NCI-H2196 treated with DMSO at 0.1 percent for 48 hours (cell line): ENCODE results near the gene RALGPS2.
"Not testable (repeated sequence)": the region's sequence is repeated elsewhere in the genome, so short reads cannot be mapped to it uniquely, and the experiment has no call there.

Experiments used
- DNase-seq: peaks from one replicate; lab custom pipeline; 2025; ENCODE audit not compliant: unreplicated experiment; lab: John Stamatoyannopoulos, UW

The RALGPS2 gene

GRCh38 chr1:178724376-178724727 is 692 bp upstream of the RALGPS2 start:
- DNase-seq, result no peak

GRCh38 chr1:178725466-178726086 is 532 bp downstream of the RALGPS2 start:
- peak; percentile 22 for DNase-seq

GRCh38 chr1:178726087-178726517 is 1.1 kb downstream of the RALGPS2 start:
- DNase-seq, result peak; percentile 81

- DNase-seq, result no peak
These were observed 1.5 kb downstream of the RALGPS2 start for GRCh38 chr1:178726545-178726944.

- no peak for DNase-seq
These were observed 2.2 kb downstream of the RALGPS2 start for GRCh38 chr1:178727014-178727895.

GRCh38 chr1:178733972-178734371 is 8.9 kb downstream of the RALGPS2 start:
- no peak for DNase-seq

GRCh38 chr1:178738780-178739179 is 13.7 kb downstream of the RALGPS2 start:
- no peak for DNase-seq

- no peak for DNase-seq
These were observed 14.4 kb downstream of the RALGPS2 start for GRCh38 chr1:178739285-178740045.

GRCh38 chr1:178740491-178740890 is 15.4 kb downstream of the RALGPS2 start:
- DNase-seq, result no peak

GRCh38 chr1:178740924-178741323 is 15.9 kb downstream of the RALGPS2 start:
- DNase-seq, result no peak

GRCh38 chr1:178743801-178744200 is 18.8 kb downstream of the RALGPS2 start:
- no peak for DNase-seq

- DNase-seq, result no peak
These were observed 20.2 kb downstream of the RALGPS2 start for GRCh38 chr1:178745260-178745659.

- DNase-seq, result no peak
These were observed 21.3 kb downstream of the RALGPS2 start for GRCh38 chr1:178746345-178746744.

- DNase-seq, result not testable (repeated sequence)
These were observed 22.3 kb downstream of the RALGPS2 start for GRCh38 chr1:178747361-178747760.

- DNase-seq, result no peak
These were observed 24.6 kb downstream of the RALGPS2 start for GRCh38 chr1:178749581-178750166.

GRCh38 chr1:178751046-178751445 is 26.0 kb downstream of the RALGPS2 start:
- no peak for DNase-seq

- no peak for DNase-seq
These were observed 27.8 kb downstream of the RALGPS2 start for GRCh38 chr1:178752891-178753290.

GRCh38 chr1:178754655-178755256 is 29.7 kb downstream of the RALGPS2 start:
- DNase-seq, result not testable (repeated sequence)

GRCh38 chr1:178768423-178768822 is 43.4 kb downstream of the RALGPS2 start:
- DNase-seq, result no peak

GRCh38 chr1:178772952-178773351 is 47.9 kb downstream of the RALGPS2 start:
- DNase-seq, result no peak

- peak; percentile 26 for DNase-seq
These were observed 49.2 kb downstream of the RALGPS2 start for GRCh38 chr1:178774263-178774662.
